Ascending aorta (tissue), 2 donors: ENCODE data around the gene FLNC. TPM values are rescaled to one million over a fixed set of nuclear protein-coding genes. Genes with fewer than 3 reads are reported as not detected.

Experiments
- DNase-seq, 2 donors: peaks; one replicate each; pipeline ENCODE4 v3.0.0-alpha.2; 2019; ENCODE audit warnings: low spot score in 2 of 2
- H3K27ac ChIP-seq, 2 donors: fragments of 200-600 bp; sonication (generic); one replicate each; pipeline ENCODE4 v1.5.1; 2016 to 2017; ENCODE audit warnings: mild to moderate bottlenecking in 1 of 2
- H3K27me3 ChIP-seq: fragments of 200-600 bp; sonication (generic); one replicate; pipeline ENCODE4 v1.5.1; 2017
- H3K36me3 ChIP-seq, 2 donors: fragments of 200-600 bp; sonication (generic); one replicate each; pipeline ENCODE4 v1.5.1; 2016
- H3K4me1 ChIP-seq, 2 donors: fragments of 200-600 bp; sonication (generic); one replicate each; pipeline ENCODE4 v1.5.1; 2016 to 2017; ENCODE audit warnings: mild to moderate bottlenecking in 1 of 2
- H3K4me3 ChIP-seq, 2 donors: fragments of 200-600 bp; sonication (generic); one replicate each; pipeline ENCODE4 v1.5.1; 2016 to 2017; ENCODE audit warnings: mild to moderate bottlenecking in 1 of 2
- H3K9me3 ChIP-seq, 2 donors: fragments of 200-600 bp; sonication (generic); one replicate each; pipeline ENCODE4 v1.5.1; 2016
- CTCF ChIP-seq, 3 experiments: fragments of 200-600 bp in 2 of 3; fragments of 450-650 bp in 1 of 3; sonication (generic) in 2 of 3; IDR thresholded peaks; one replicate each; pipeline ENCODE4 v1.5.1; 2016 to 2019; ENCODE audit warnings: antibody characterized with exemption in 3 of 3, mild to moderate bottlenecking in 1 of 3, moderate library complexity in 1 of 3
- intact Hi-C: fragments of 100-400 bp; cut with DNase I; formaldehyde crosslinking; loops from one replicate; pipeline ENCODE4 v1.15.1; 2023
- total RNA-seq: library from RNA; depleted of rRNA; stranded (reverse); fragments of >200 nt; gene quantifications from one replicate; pipeline ENCODE4 v1.1.0, GENCODE V29; 2016

The FLNC gene
- total RNA-seq, 1 donor from 2014 or later = 117 TPM

- TF ChIP-seq CTCF (IDR thresholded peaks at IDR 0.05) = no peak
- no peaks in the 10 kb centered on the region for H3K9me3 ChIP-seq
- H3K4me1 ChIP-seq = no peaks in the 10 kb centered on the region
- H3K27ac ChIP-seq = no peak overlapping the region
- no peak for DNase-seq
- no peaks in the 10 kb centered on the region for H3K27me3 ChIP-seq
- H3K36me3 ChIP-seq = no peaks in the 10 kb centered on the region
- no peak overlapping the region for H3K4me3 ChIP-seq
- intact Hi-C loops = no loop called here
Observed at GRCh38 chr7:128811631-128812430, 18.4 kb upstream of the FLNC start.

GRCh38 chr7:128812514-128813168 lies 17.6 kb upstream of the FLNC start:
- Histone ChIP-seq H3K9me3 (no peaks in the 10 kb centered on the region), H3K27me3 (no peaks in the 10 kb centered on the region), H3K4me3 (no peak overlapping the region), H3K27ac (no peak overlapping the region), H3K36me3 (no peaks in the 10 kb centered on the region), H3K4me1 (no peaks in the 10 kb centered on the region)
- intact Hi-C loops = no loop called here
- TF ChIP-seq CTCF (IDR thresholded peaks at IDR 0.05) = no peak
- no peak for DNase-seq

GRCh38 chr7:128814499-128814898 lies 15.7 kb upstream of the FLNC start:
- Histone ChIP-seq H3K27me3 (no peaks in the 10 kb centered on the region), H3K36me3 (no peaks in the 10 kb centered on the region), H3K4me3 (no peak overlapping the region), H3K4me1 (no peaks in the 10 kb centered on the region), H3K27ac (no peak overlapping the region), H3K9me3 (no peaks in the 10 kb centered on the region)
- no peak for TF ChIP-seq CTCF (IDR thresholded peaks at IDR 0.05)
- intact Hi-C loops = no loop called here
- DNase-seq = no peak

GRCh38 chr7:128815289-128815942 lies 14.8 kb upstream of the FLNC start:
- H3K36me3 ChIP-seq = no peaks in the 10 kb centered on the region
- H3K4me3 ChIP-seq = no peak overlapping the region
- no peaks in the 10 kb centered on the region for H3K4me1 ChIP-seq
- TF ChIP-seq CTCF (IDR thresholded peaks at IDR 0.05) = no peak
- H3K27me3 ChIP-seq = no peaks in the 10 kb centered on the region
- no peak for DNase-seq
- H3K27ac ChIP-seq = no peak overlapping the region
- H3K9me3 ChIP-seq = no peaks in the 10 kb centered on the region
- intact Hi-C loops = no loop called here

GRCh38 chr7:128818694-128819093 lies 11.5 kb upstream of the FLNC start:
- Histone ChIP-seq H3K9me3 (no peaks in the 10 kb centered on the region), H3K4me1 (no peaks in the 10 kb centered on the region), H3K36me3 (no peaks in the 10 kb centered on the region), H3K4me3 (no peak overlapping the region), H3K27ac (no peak overlapping the region), H3K27me3 (no peaks in the 10 kb centered on the region)
- TF ChIP-seq CTCF (IDR thresholded peaks at IDR 0.05) = no peak
- no peak for DNase-seq
- intact Hi-C loops = no loop called here
